Coronary artery (tissue), 2 donors: Measurements from ENCODE around the gene TBCEL.
A peak's percentile ranks its signal among the peaks of the same experiment; 100 is the strongest.

Source experiments
- DNase-seq: peaks from one replicate; pipeline ENCODE4 v3.0.0-alpha.2; 2017; ENCODE audit warnings: low spot score
- H3K27ac ChIP-seq, 2 donors: fragments of 200-600 bp; sonication (generic); one replicate each; pipeline ENCODE4 v1.5.1; 2016 to 2019
- H3K4me3 ChIP-seq: fragments of 200-600 bp; sonication (generic); 2 replicates; pipeline ENCODE4 v1.5.1; 2016; ENCODE audit warnings: mild to moderate bottlenecking, moderate library complexity
- TF ChIP-seq, protein P1 (sequence below): fragments of 200-600 bp; sonication (generic); IDR thresholded peaks from one replicate; pipeline ENCODE4 v1.5.1; 2019; ENCODE audit warnings: antibody characterized with exemption

Gene TBCEL

DNA sequence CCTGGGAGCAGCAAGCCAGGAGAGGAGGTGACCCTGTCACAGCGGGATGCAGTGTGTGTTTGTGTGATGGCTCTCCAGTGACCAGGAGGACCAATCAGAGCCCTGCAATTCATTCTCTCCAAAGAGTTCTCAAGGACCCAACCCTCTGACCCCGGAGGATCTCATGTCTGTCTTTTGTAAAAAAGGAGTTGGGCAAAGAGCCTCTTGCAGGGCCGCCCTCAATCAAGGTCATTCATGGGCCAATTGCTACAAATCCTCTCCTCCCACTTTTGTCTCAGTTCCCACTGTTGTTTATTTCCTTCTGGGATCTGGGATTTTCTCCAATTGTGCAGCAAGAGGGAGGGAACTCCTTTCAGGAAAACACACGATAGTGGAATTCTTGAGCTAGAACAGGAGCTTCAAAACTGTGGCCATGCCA lies 81.2 kb downstream of the TBCEL start:
- Histone ChIP-seq H3K4me3 (no peak overlapping the region), H3K27ac (peak overlapping the region in 1 of 2 donors; percentile 13)
- DNase-seq, result no peak
- TF ChIP-seq, protein P1, sequence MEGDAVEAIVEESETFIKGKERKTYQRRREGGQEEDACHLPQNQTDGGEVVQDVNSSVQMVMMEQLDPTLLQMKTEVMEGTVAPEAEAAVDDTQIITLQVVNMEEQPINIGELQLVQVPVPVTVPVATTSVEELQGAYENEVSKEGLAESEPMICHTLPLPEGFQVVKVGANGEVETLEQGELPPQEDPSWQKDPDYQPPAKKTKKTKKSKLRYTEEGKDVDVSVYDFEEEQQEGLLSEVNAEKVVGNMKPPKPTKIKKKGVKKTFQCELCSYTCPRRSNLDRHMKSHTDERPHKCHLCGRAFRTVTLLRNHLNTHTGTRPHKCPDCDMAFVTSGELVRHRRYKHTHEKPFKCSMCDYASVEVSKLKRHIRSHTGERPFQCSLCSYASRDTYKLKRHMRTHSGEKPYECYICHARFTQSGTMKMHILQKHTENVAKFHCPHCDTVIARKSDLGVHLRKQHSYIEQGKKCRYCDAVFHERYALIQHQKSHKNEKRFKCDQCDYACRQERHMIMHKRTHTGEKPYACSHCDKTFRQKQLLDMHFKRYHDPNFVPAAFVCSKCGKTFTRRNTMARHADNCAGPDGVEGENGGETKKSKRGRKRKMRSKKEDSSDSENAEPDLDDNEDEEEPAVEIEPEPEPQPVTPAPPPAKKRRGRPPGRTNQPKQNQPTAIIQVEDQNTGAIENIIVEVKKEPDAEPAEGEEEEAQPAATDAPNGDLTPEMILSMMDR, result no peak

DNA sequence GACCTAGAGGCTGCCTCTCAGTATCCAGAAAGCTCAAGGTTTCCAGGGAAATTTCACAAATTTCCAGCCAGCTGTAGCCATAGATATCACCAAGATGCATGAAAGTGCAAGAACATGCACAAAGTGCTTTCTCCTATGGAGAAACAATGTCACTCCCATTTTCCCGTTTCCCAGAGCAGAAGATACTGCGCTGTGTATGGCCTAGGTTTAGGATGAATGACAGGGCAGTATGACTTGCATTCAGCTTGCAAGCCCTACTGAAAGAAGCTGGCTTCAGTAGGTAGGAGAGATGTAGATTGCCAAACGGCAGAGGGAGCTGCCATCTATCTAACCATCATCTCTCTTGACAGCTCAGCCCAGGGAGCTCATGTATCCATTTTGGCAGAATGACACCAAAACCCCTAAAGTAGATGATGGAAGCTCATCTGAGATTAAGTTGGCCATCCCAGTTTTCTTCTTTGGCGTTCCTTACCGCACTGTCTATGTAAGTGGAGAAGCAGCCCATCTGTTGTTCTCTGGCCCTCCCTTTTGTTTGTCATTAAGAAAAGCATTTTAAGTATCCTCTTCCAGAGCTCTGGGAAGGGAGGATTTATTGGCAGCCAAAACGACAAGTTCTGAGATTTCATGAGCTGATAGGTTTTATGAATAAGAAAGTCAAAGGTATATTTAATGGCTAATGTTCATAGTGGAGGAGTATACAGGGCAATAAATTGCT lies 81.7 kb downstream of the TBCEL start:
- peak overlapping the region in 1 of 2 donors; percentile 13 for H3K27ac ChIP-seq

DNA sequence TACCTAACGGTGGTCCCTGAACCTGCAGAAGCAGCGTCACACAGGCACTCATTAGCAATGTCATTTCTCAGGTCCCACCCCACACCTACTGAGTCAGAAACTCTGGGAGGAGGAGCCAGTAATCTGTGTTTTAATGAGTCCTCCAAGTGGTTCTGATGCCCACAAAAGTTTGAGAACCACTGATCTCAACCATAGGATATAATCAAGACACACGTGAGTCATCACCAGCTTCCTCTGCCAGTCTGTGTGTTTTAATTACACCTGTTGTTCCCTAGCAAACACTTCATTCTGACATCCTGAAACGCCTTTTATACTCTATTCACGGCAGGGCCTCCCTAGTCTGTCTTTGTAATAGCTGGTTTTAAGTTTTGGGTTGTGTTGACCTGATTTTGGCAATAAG lies 82.9 kb downstream of the TBCEL start:
- H3K27ac ChIP-seq, result no peak overlapping the region
- no peak for DNase-seq
- TF ChIP-seq, protein P1, result no peak
- H3K4me3 ChIP-seq, result no peak overlapping the region

More for the DNA sequence above, 81.7 kb downstream of the TBCEL start:
- H3K4me3 ChIP-seq, result no peak overlapping the region
- TF ChIP-seq, protein P1, result no peak
- no peak for DNase-seq

DNA sequence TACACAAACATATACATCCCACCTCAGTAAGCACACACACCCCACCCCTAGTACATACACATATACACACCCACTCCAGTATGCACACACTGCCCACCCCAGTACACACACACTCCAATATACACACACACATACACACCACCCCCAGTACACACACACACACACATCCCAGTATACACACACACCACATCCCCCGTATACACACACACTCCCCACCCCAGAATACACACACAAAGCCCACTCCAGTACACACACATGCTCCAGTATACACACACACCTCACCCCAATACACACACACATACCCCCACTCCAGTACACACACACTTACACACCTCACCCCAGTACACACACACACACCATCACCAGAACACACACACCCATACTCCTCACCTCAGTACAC lies 84.5 kb downstream of the TBCEL start:
- Histone ChIP-seq H3K4me3 (no peak overlapping the region), H3K27ac (no peak overlapping the region)
- TF ChIP-seq, protein P1, result no peak
- DNase-seq, result no peak

DNA sequence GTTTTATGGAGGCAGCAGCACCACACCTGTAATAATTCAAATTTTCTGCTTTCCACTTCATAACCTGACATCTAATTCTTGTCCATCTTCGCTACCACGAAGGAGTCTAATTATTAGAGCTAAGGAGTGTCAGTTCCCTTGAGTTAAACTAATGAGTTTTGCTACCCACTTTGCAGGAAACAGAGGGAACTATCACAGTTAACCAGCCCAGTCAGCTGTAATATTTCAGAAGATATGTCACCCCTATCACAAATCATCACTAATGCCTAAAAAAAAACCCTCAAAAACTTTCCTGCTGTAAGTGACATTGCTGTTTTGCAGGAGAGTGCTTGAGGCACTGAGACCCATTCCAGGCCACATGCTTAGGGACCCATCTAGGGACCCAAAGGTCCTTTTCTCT lies 85.6 kb downstream of the TBCEL start:
- DNase-seq, result no peak
- Histone ChIP-seq H3K4me3 (no peak overlapping the region), H3K27ac (no peak overlapping the region)
- TF ChIP-seq, protein P1, result no peak

- TF ChIP-seq, protein P1, result no peak
- H3K4me3 ChIP-seq, result no peak overlapping the region
- no peak overlapping the region for H3K27ac ChIP-seq
- no peak for DNase-seq
Measured at GRCh38 chr11:121109916-121110586, 86.1 kb downstream of the TBCEL start.
